Naive thymus-derived CD4-positive, alpha-beta T cell (primary cell): ENCODE measurements around the gene SLC16A14. TPM values are rescaled to one million over a fixed set of nuclear protein-coding genes. Genes with fewer than 3 reads are reported as not detected.

Experiments used
- ATAC-seq: fragments of 150-1000 bp; cut with Tn5 transposase; 2 replicates; pipeline ENCODE4 v1.10.0; 2021; ENCODE audit warnings: mild to moderate bottlenecking, moderate library complexity
- CTCF ChIA-PET: fragments of 350-600 bp; sonication (Branson Sonifier 250); formaldehyde crosslinking; loops from one replicate; lab custom pipeline; 2021; ENCODE audit warnings: antibody characterized with exemption; lab: Charles Lee
- POLR2A ChIA-PET: fragments of 350-600 bp; sonication (Branson Sonifier 250); formaldehyde crosslinking; loops from one replicate; lab custom pipeline; 2021; ENCODE audit warnings: antibody characterized with exemption, inconsistent platforms; lab: Charles Lee
- DNase-seq, 9 donors: peaks; one replicate each; pipeline versions ENCODE4 v3.0.0 to v3.0.0-alpha.2; 2020 to 2022; ENCODE audit warnings: mixed read lengths in 1 of 9
- H3K27ac ChIP-seq: one replicate; pipeline ENCODE4 v1.7.0; 2013; ENCODE audit warnings: mild to moderate bottlenecking, low read depth, low read length, moderate library complexity
- H3K27me3 ChIP-seq, 2 donors: one replicate each; pipeline ENCODE4 v1.7.0; 2013; ENCODE audit warnings: low read length in 2 of 2, mild to moderate bottlenecking in 2 of 2, moderate library complexity in 2 of 2; ENCODE audit not compliant: control insufficient read depth in 2 of 2, insufficient read depth in 2 of 2
- H3K36me3 ChIP-seq, 3 experiments: 1 replicate in 2 of 3; 2 replicates in 1 of 3; pipeline ENCODE4 v1.7.0; 2013; ENCODE audit warnings: low read length in 3 of 3, mild to moderate bottlenecking in 3 of 3, moderate library complexity in 1 of 3; ENCODE audit not compliant: insufficient read depth in 3 of 3, control insufficient read depth in 2 of 3
- H3K4me1 ChIP-seq, 2 donors: one replicate each; pipeline ENCODE4 v1.7.0; 2013; ENCODE audit warnings: low read length in 2 of 2, mild to moderate bottlenecking in 2 of 2, moderate library complexity in 1 of 2; ENCODE audit not compliant: control insufficient read depth in 2 of 2, insufficient read depth in 2 of 2
- H3K4me3 ChIP-seq: 2 replicates; pipeline ENCODE4 v1.7.0; 2013; ENCODE audit warnings: mild to moderate bottlenecking, low read length
- H3K9me3 ChIP-seq, 3 experiments: 1 replicate in 2 of 3; 2 replicates in 1 of 3; pipeline ENCODE4 v1.7.0; 2013; ENCODE audit warnings: low read length in 3 of 3; ENCODE audit not compliant: control insufficient read depth in 2 of 3
- H3K27ac Mint-ChIP-seq, 9 donors: one replicate each; pipeline ENCODE4 v1.8.0; 2020 to 2022; ENCODE audit warnings: mixed read lengths in 9 of 9, mild to moderate bottlenecking in 8 of 9, moderate library complexity in 5 of 9, inconsistent platforms in 2 of 9
- H3K27me3 Mint-ChIP-seq, 5 donors: one replicate each; pipeline ENCODE4 v1.8.0; 2021 to 2022; ENCODE audit warnings: mixed read lengths in 5 of 5, mild to moderate bottlenecking in 1 of 5
- H3K36me3 Mint-ChIP-seq, 5 donors: one replicate each; pipeline ENCODE4 v1.8.0; 2020 to 2022; ENCODE audit warnings: mixed read lengths in 5 of 5, mild to moderate bottlenecking in 3 of 5, inconsistent platforms in 1 of 5
- H3K4me1 Mint-ChIP-seq, 7 donors: one replicate each; pipeline ENCODE4 v1.8.0; 2020 to 2022; ENCODE audit warnings: mixed read lengths in 7 of 7, mild to moderate bottlenecking in 3 of 7, inconsistent platforms in 1 of 7
- H3K4me3 Mint-ChIP-seq, 10 donors: one replicate each; pipeline ENCODE4 v1.8.0; 2020 to 2022; ENCODE audit warnings: mild to moderate bottlenecking in 10 of 10, mixed read lengths in 10 of 10, moderate library complexity in 6 of 10, inconsistent platforms in 2 of 10
- H3K9me3 Mint-ChIP-seq, 11 donors: one replicate each; pipeline ENCODE4 v1.8.0; 2020 to 2022; ENCODE audit warnings: mixed read lengths in 11 of 11, mild to moderate bottlenecking in 4 of 11, inconsistent platforms in 1 of 11, moderate library complexity in 1 of 11
- intact Hi-C, 2 donors: fragments of 100-400 bp; cut with micrococcal nuclease; formaldehyde crosslinking; loops; one replicate each; pipeline ENCODE4 v1.15.1; 2023
- polyA plus RNA-seq, 2 donors: library from polyadenylated mRNA; unstranded; fragments of 300-500 nt; fragmentation: Illumina TruSeq; gene quantifications; one replicate each; pipeline ENCODE4 v1.2.3, GENCODE V29; 2021
- total RNA-seq, 6 experiments: library from RNA in 5 of 6; stranded (reverse) in 5 of 6; gene quantifications; 1 replicate in 5 of 6; 2 replicates in 1 of 6; pipeline ENCODE4 v1.2.3 and lab custom pipeline; 2021 to 2026

Gene SLC16A14
- total and polyA plus RNA-seq, 7 experiments from 2014 or later: 0.14 to 0.58 (median 0.46) TPM

- H3K27ac Mint-ChIP-seq: no peak overlapping the region
- Histone ChIP-seq H3K27ac (no peak overlapping the region), H3K4me1 (no peaks in the 10 kb centered on the region), H3K36me3 (no peaks in the 10 kb centered on the region), H3K27me3 (no peaks in the 10 kb centered on the region), H3K9me3 (no peaks in the 10 kb centered on the region), H3K4me3 (no peak overlapping the region)
- POLR2A ChIA-PET: no interaction called here
- DNase-seq (no peak), ATAC-seq (no peak)
- peaks cover 0 to 13% (median 0%) of the 10 kb centered on the region in 5 donors for H3K36me3 Mint-ChIP-seq
- H3K4me3 Mint-ChIP-seq: no peak overlapping the region
- peaks cover 0 to 2% (median 0%) of the 10 kb centered on the region in 11 donors for H3K9me3 Mint-ChIP-seq
- H3K4me1 Mint-ChIP-seq: no peaks in the 10 kb centered on the region
- intact Hi-C loops: no loop called here
- peaks cover 0 to 5% (median 0%) of the 10 kb centered on the region in 5 donors for H3K27me3 Mint-ChIP-seq
- CTCF ChIA-PET: no interaction called here
Observed at GRCh38 chr2:230046491-230046890, 22.2 kb downstream of the SLC16A14 start.

- no peaks in the 10 kb centered on the region for H3K36me3 ChIP-seq
- Mint-ChIP-seq H3K36me3 (peaks cover 0 to 13% (median 0%) of the 10 kb centered on the region in 5 donors), H3K4me3 (no peak overlapping the region), H3K27ac (no peak overlapping the region), H3K4me1 (no peaks in the 10 kb centered on the region), H3K27me3 (peaks cover 0 to 12% (median 4%) of the 10 kb centered on the region in 5 donors), H3K9me3 (peaks cover 0 to 2% (median 0%) of the 10 kb centered on the region in 11 donors)
- H3K27me3 ChIP-seq: no peaks in the 10 kb centered on the region
- no peaks in the 10 kb centered on the region for H3K4me1 ChIP-seq
- H3K9me3 ChIP-seq: no peaks in the 10 kb centered on the region
- H3K4me3 ChIP-seq: no peak overlapping the region
- H3K27ac ChIP-seq: no peak overlapping the region
- no peak for DNase-seq
- intact Hi-C loops: no loop called here
- no peak for ATAC-seq
- ChIA-PET POLR2A (no interaction called here), CTCF (no interaction called here)
Observed at GRCh38 chr2:230043461-230043860, 25.3 kb downstream of the SLC16A14 start.

GRCh38 chr2:230043025-230043424 is 25.7 kb downstream of the SLC16A14 start:
- Mint-ChIP-seq H3K27ac (no peak overlapping the region), H3K4me1 (no peaks in the 10 kb centered on the region), H3K36me3 (peaks cover 0 to 13% (median 0%) of the 10 kb centered on the region in 5 donors), H3K27me3 (peaks cover 0 to 14% (median 4%) of the 10 kb centered on the region in 5 donors), H3K9me3 (peaks cover 0 to 2% (median 0%) of the 10 kb centered on the region in 11 donors), H3K4me3 (no peak overlapping the region)
- Histone ChIP-seq H3K36me3 (no peaks in the 10 kb centered on the region), H3K4me3 (no peak overlapping the region), H3K4me1 (no peaks in the 10 kb centered on the region), H3K27ac (no peak overlapping the region), H3K9me3 (no peaks in the 10 kb centered on the region), H3K27me3 (no peaks in the 10 kb centered on the region)
- ChIA-PET CTCF (no interaction called here), POLR2A (no interaction called here)
- ATAC-seq (no peak), DNase-seq (no peak)
- intact Hi-C loops: no loop called here

GRCh38 chr2:230042195-230042594 is 26.5 kb downstream of the SLC16A14 start:
- no peak overlapping the region for H3K4me3 Mint-ChIP-seq
- ChIA-PET CTCF (no interaction called here), POLR2A (interaction anchor here (0.7 kb wide), 1 partner anchor 34 kb away, joined by 3 read pairs; no protein-coding TSS in a partner anchor)
- H3K9me3 ChIP-seq: no peaks in the 10 kb centered on the region
- H3K27me3 ChIP-seq: no peaks in the 10 kb centered on the region
- H3K36me3 ChIP-seq: no peaks in the 10 kb centered on the region
- no peaks in the 10 kb centered on the region for H3K4me1 Mint-ChIP-seq
- intact Hi-C loops: no loop called here
- H3K27ac ChIP-seq: no peak overlapping the region
- H3K4me3 ChIP-seq: no peak overlapping the region
- no peak for DNase-seq
- H3K4me1 ChIP-seq: no peaks in the 10 kb centered on the region
- H3K27me3 Mint-ChIP-seq: peaks cover 0 to 15% (median 4%) of the 10 kb centered on the region in 5 donors
- H3K36me3 Mint-ChIP-seq: peaks cover 0 to 13% (median 0%) of the 10 kb centered on the region in 5 donors
- H3K27ac Mint-ChIP-seq: no peak overlapping the region
- ATAC-seq: no peak
- peaks cover 0 to 2% (median 0%) of the 10 kb centered on the region in 11 donors for H3K9me3 Mint-ChIP-seq

- intact Hi-C loops: no loop called here
- Mint-ChIP-seq H3K4me3 (no peak overlapping the region), H3K27ac (no peak overlapping the region), H3K4me1 (no peaks in the 10 kb centered on the region), H3K9me3 (no peaks in the 10 kb centered on the region), H3K36me3 (no peaks in the 10 kb centered on the region), H3K27me3 (peaks cover 0 to 3% (median 0%) of the 10 kb centered on the region in 5 donors)
- H3K36me3 ChIP-seq: no peaks in the 10 kb centered on the region
- DNase-seq: no peak
- no peaks in the 10 kb centered on the region for H3K4me1 ChIP-seq
- no peaks in the 10 kb centered on the region for H3K27me3 ChIP-seq
- no peak overlapping the region for H3K27ac ChIP-seq
- CTCF ChIA-PET: interaction anchor here (0.6 kb wide), 1 partner anchor 103 kb away, joined by 3 read pairs; no protein-coding TSS in a partner anchor
- POLR2A ChIA-PET: no interaction called here
- H3K4me3 ChIP-seq: no peak overlapping the region
- no peak for ATAC-seq
- no peaks in the 10 kb centered on the region for H3K9me3 ChIP-seq
Observed at GRCh38 chr2:230023313-230023712, 45.4 kb downstream of the SLC16A14 start.

- ChIA-PET CTCF (interaction anchor here (1.3 kb wide), 1 partner anchor 12 kb away, joined by 5 read pairs; no protein-coding TSS in a partner anchor), POLR2A (no interaction called here)
- Histone ChIP-seq H3K4me3 (no peak overlapping the region), H3K4me1 (no peaks in the 10 kb centered on the region), H3K36me3 (no peaks in the 10 kb centered on the region), H3K27ac (no peak overlapping the region), H3K27me3 (no peaks in the 10 kb centered on the region), H3K9me3 (no peaks in the 10 kb centered on the region)
- Mint-ChIP-seq H3K27me3 (peaks cover 0 to 7% (median 0%) of the 10 kb centered on the region in 5 donors), H3K27ac (no peak overlapping the region), H3K9me3 (no peaks in the 10 kb centered on the region), H3K4me3 (no peak overlapping the region), H3K4me1 (no peaks in the 10 kb centered on the region), H3K36me3 (no peaks in the 10 kb centered on the region)
- intact Hi-C loops: no loop called here
- DNase-seq (no peak), ATAC-seq (no peak)
Observed at GRCh38 chr2:230019742-230020141, 49.0 kb downstream of the SLC16A14 start.

- Histone ChIP-seq H3K27me3 (no peaks in the 10 kb centered on the region), H3K9me3 (no peaks in the 10 kb centered on the region), H3K27ac (no peak overlapping the region), H3K4me1 (no peaks in the 10 kb centered on the region), H3K36me3 (no peaks in the 10 kb centered on the region), H3K4me3 (no peak overlapping the region)
- no peaks in the 10 kb centered on the region for H3K36me3 Mint-ChIP-seq
- no peak overlapping the region for H3K27ac Mint-ChIP-seq
- intact Hi-C loops: no loop called here
- no peak overlapping the region for H3K4me3 Mint-ChIP-seq
- POLR2A ChIA-PET: no interaction called here
- CTCF ChIA-PET: no interaction called here
- DNase-seq: no peak
- no peaks in the 10 kb centered on the region for H3K4me1 Mint-ChIP-seq
- peaks cover 0 to 6% (median 0%) of the 10 kb centered on the region in 5 donors for H3K27me3 Mint-ChIP-seq
- H3K9me3 Mint-ChIP-seq: no peaks in the 10 kb centered on the region
- ATAC-seq: no peak
Observed at GRCh38 chr2:230018153-230018552, 50.6 kb downstream of the SLC16A14 start.
